ENCODE results near the gene EFHD2.

Gene EFHD2

GRCh38 chr1:15418806-15419515, 9.3 kb downstream of the EFHD2 start:
- DNase-seq (ENCODE audit: low spot score), result peak; percentile 73
- H3K27ac ChIP-seq, result peak overlapping the region; percentile 93
- no peak for TF ChIP-seq CTCF (conservative IDR thresholded peaks at IDR 0.05; ENCODE audit: low read depth)
- ChIA-PET CTCF (interaction anchor here (1.8 kb wide), 1 partner anchor 12 kb away, joined by 9 read pairs; no protein-coding TSS in a partner anchor), POLR2A (ENCODE audit: low non-redundant PET) (no interaction called here)

- DNase-seq (ENCODE audit: low spot score), result no peak
- no peak for TF ChIP-seq CTCF (conservative IDR thresholded peaks at IDR 0.05; ENCODE audit: low read depth)
- H3K27ac ChIP-seq, result no peak overlapping the region; the same call in 1 of the 2 replicates
- ChIA-PET POLR2A (ENCODE audit: low non-redundant PET) (no interaction called here), CTCF (interaction anchor here (1.2 to 1.8 kb wide), 2 partner anchors 10 kb away, joined by 3 to 9 read pairs; no protein-coding TSS in a partner anchor)
Observed at GRCh38 chr1:15420853-15421465, 11.3 kb downstream of the EFHD2 start.

- peak overlapping the region; percentile 13; the same call in 1 of the 2 replicates for H3K27ac ChIP-seq
- no peak for DNase-seq (ENCODE audit: low spot score)
- ChIA-PET CTCF (no interaction called here), POLR2A (ENCODE audit: low non-redundant PET) (interaction anchor here (0.5 kb wide), 1 partner anchor 38 kb away, joined by 3 read pairs; no protein-coding TSS in a partner anchor)
- TF ChIP-seq CTCF (conservative IDR thresholded peaks at IDR 0.05; ENCODE audit: low read depth), result no peak
Observed at GRCh38 chr1:15422871-15423270, 13.2 kb downstream of the EFHD2 start.

- no peak for DNase-seq (ENCODE audit: low spot score)
- TF ChIP-seq CTCF (conservative IDR thresholded peaks at IDR 0.05; ENCODE audit: low read depth), result no peak
- CTCF ChIA-PET, result interaction anchor here (0.6 to 1.2 kb wide), 2 partner anchors 13 to 89 kb away, joined by 4 to 9 read pairs; no protein-coding TSS in a partner anchor
- POLR2A ChIA-PET (ENCODE audit: low non-redundant PET), result no interaction called here
- H3K27ac ChIP-seq, result peak overlapping the region; percentile 32
Observed at GRCh38 chr1:15423355-15424077, 13.8 kb downstream of the EFHD2 start.

- TF ChIP-seq CTCF (conservative IDR thresholded peaks at IDR 0.05; ENCODE audit: low read depth), result no peak
- DNase-seq (ENCODE audit: low spot score), result no peak
- POLR2A ChIA-PET (ENCODE audit: low non-redundant PET), result no interaction called here
- CTCF ChIA-PET, result interaction anchor here (0.6 to 1.2 kb wide), 2 partner anchors 13 to 90 kb away, joined by 4 to 9 read pairs; no protein-coding TSS in a partner anchor
- peak overlapping the region; percentile 32 for H3K27ac ChIP-seq
Observed at GRCh38 chr1:15424146-15424667, 14.5 kb downstream of the EFHD2 start.

GRCh38 chr1:15424981-15425380, 15.3 kb downstream of the EFHD2 start:
- DNase-seq (ENCODE audit: low spot score), result no peak
- ChIA-PET CTCF (interaction anchor here (0.6 to 2.5 kb wide), 2 partner anchors 101 to 121 kb away, joined by 4 to 13 read pairs; no protein-coding TSS in a partner anchor), POLR2A (ENCODE audit: low non-redundant PET) (no interaction called here)
- H3K27ac ChIP-seq, result no peak overlapping the region
- no peak for TF ChIP-seq CTCF (conservative IDR thresholded peaks at IDR 0.05; ENCODE audit: low read depth)
